IMR-90 (cell line): Measurements from ENCODE around the gene LFNG.

Source experiments
- CEBPB ChIP-seq: IDR thresholded peaks from 2 replicates; pipeline ENCODE4 v1.6.1; 2012; ENCODE audit warnings: low read depth, low read length, improper control_type of control experiment
- CHD1 ChIP-seq: IDR thresholded peaks from 2 replicates; pipeline ENCODE4 v1.6.1; 2012; ENCODE audit warnings: low read depth, low read length, improper control_type of control experiment
- CTCF ChIP-seq: conservative IDR thresholded peaks from 2 replicates; pipeline ENCODE4 v1.5.1; 2012; ENCODE audit warnings: mild to moderate bottlenecking, low read depth, low read length, improper control_type of control experiment
- RFX5 ChIP-seq: IDR thresholded peaks from 2 replicates; pipeline ENCODE4 v1.8.0; 2012; ENCODE audit warnings: low read depth, mild to moderate bottlenecking, low read length, moderate library complexity

DNA sequence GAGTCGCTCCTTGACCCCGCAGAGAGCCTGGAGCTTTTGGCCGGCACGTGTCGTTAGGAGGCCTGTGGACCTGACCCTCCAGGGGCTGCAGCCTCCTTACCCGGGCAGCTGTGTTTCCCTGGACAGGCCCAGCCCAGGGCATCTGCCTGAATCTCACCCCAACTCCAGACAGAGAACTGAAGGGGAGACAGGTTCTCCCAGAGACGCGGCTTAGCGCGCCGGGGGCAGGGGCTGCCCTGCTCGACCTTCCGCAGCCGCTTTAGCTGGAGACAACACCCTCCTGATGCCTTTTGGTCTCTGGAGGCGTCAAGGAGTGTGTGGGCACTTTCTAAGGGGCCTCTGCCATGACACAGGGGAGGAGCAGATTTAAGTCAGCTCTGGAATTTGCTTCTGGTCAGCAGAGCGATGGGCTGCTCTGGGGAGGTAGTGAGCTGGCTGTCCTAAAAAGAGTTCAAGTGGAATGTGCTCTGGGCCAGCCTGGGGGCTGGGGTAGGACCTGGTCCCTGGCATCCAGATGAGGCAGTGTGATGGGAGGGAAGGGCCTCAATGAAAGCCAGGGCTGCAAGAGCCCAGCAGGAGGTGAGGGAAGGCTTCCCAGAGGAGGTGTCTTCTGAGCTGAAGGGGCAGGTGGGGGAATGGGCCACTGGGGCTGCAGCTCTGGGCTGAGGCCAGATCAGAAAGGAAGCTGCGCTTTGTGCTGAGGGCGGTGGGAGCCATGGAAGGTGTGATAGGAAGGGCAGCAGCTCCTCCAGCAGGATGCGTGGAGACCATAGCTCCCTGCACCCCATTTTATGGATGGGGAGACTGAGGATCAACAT lies 49.2 kb upstream of the LFNG start:
- TF ChIP-seq CTCF = no peak
- TF ChIP-seq RFX5 = no peak
- no peak for TF ChIP-seq CEBPB
- TF ChIP-seq CHD1 = no peak
